Activated T-cell treated with anti-CD3 and anti-CD28 coated beads for 4 hours (primary cell): ENCODE measurements around the gene TTYH2.

Source experiments
- DNase-seq: peaks from one replicate; pipeline ENCODE4 v3.0.0-alpha.2; 2020

Gene TTYH2

DNA sequence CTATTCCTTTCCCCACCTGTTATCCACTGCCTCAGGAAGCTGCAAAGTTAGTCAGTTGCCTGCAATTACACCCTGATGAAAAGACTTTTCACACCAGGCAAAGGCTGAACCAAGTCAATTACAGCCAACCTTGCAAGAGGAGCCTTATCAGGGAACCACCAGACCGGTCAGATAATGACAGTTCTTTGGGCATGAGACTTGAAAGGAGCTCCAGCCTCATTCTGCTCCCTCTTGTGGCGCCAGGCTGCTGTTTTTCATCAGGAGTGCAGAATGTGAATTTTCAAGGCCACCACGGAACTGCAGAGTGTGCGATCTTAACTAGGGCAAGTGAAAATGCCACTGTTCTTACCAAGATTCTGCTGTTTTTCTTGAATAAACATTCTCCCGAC lies 83.2 kb downstream of the TTYH2 start:
- DNase-seq, result no peak

- DNase-seq, result no peak
Measured at GRCh38 chr17:74297941-74298340, 84.6 kb downstream of the TTYH2 start.

- DNase-seq, result no peak
Measured at GRCh38 chr17:74298778-74299177, 85.4 kb downstream of the TTYH2 start.

DNA sequence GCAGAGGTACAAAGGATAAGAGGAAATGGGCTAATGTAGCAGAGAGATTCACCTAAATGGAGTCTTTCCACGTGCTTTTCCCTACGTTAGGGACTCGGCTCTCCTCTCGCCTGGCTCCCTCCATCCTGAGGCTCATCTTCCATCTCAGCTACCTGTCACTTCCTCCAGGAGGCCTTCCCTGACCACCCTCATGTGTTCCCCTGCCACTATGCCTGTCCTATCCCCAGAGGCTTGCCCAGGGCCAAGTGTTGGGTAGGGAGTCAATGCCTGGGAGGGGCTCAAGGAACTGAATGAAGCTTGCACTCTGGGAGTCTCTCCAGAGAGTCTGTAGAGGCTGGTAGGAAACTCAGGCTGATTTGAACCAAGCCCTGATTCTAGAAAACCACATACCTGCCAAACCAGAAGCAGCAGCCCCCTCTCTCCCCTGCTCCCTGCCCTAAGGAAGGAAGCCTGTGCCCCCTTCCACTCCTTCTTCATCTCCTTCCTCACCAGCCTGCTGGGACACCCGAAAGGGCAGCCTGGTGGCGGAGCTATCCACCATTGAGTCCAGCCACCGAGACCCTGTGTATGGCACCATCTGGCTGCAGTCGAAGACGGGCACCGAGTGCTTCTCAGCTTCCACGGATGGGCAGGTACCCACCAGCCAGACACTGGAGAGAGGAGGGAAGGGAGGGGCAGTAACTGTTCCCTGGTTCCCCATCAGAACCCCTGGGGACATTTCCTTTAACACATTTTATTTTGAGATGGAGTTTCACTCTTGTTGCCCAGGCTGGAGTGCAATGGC lies 86.0 kb downstream of the TTYH2 start:
- DNase-seq, result no peak

DNA sequence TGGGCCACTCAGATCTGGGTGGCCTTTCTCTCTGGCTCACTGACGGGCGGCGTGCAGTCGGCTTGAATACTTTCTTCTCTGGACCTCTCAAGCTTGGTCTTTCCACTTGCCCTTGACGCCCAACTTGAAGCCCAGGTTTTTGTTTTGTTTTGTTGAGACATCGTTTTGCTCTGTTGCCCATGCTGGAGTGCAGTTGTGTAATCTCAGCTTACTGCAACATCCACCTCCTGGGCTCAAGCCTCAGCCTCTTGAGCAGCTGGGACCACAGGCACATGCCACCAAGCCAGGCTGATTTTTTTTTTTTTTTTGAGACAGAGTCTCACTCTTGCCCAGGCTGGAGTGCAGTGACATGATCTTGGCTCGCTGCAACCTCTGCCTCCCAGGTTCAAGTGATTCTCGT lies 89.9 kb downstream of the TTYH2 start:
- no peak for DNase-seq

DNA sequence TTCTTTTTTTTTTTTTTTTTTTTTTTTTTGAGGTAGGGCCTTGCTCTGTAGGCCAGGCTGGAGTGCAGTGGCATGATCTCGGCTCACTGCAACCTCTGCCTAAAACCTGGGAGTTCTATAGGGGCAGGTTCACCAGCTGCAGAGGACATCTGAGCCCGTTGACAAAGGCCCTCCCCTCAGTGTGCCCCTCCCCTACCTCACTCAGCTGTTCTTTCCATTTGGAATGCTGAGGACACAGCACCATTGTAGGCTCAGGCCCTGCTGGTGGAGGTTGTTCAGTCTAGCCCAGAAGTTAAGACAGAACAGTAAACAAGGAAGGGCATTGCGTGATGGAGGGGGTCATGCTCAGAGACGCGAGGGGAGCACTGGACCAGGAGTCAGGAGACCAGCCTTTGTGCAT lies 90.8 kb downstream of the TTYH2 start:
- no peak for DNase-seq

DNA sequence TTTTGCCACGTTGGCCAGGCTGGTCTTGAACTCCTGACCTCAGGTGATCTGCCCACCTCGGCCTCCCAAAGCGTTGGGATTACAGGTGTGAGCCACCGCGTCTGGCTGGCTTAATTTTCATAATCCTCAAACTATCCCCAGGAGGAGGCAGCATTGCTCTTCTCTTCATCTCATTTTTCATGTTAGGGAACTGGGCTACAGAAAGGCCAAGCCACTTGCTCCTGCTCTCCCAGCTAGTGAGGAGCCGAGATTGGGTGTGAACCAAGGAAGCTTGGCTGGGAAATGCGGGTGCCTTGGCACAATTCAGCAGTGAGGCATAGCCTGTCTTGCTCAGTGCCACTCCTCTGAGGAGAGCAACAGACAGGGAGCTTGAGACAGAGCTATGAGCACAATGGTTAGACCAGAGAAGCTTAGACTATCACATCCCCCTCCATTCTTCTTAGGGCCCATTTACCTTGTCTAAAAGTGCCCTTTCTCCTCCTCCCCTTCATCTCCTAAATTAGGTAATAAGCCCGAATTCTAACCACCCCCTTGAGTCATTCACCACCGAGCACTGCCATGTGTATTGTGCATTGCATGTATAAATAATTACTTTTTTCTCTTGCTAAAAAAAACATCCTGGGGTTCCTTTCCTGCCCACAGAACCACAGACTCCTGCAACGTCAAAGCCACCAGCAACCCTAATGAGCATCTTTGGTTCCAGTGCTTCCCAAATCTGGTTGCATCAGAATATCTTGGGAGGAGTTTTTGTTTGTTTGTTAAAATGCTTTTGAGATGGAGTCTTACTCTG lies 92.7 kb downstream of the TTYH2 start:
- no peak for DNase-seq

DNA sequence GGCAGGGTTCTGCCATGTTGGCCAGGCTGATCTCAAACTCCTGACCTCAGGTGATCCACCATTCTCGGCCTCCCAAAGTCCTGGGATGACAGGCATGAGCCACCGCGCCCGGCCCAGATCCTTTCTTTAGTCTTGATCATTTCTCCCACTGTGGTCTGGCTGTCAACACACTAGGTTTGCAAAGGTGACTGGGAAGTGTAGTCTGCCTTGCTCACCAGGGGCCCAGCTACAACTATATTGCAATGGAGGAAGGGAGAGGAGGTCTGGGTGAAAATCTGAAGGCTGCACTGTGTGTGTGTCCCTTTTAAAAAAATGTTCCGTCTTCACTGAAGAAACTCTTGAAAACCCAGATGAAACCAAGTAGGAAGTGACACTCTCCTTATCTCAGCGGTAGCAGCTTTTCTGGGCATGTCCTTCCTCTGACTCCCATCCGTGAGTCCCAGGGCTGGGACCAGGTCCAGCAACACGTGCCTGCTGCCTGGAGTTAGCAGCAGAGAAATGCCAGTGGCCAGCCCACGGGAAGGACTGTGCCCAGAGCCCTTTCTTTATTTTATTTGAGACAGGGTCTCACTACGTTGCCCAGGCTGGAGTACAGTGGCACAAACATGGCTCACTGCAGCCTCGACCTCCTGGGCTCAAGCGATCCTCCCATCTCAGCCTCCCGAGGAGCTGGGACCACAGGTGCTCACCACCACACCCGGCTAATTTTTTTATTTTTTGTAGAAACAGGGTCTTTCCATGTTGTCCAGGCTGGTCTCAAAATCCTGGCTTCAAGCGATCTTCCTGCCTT lies 94.8 kb downstream of the TTYH2 start:
- no peak for DNase-seq

- no peak for DNase-seq
Measured at GRCh38 chr17:74309902-74310301, 96.5 kb downstream of the TTYH2 start.
